Measurements from ENCODE around the gene ZXDC. TPM values are rescaled to one million over a fixed set of nuclear protein-coding genes. Genes with fewer than 3 reads are reported as not detected.

The ZXDC gene
- total and polyA plus RNA-seq, 11 donors, result 8.7 to 40.3 (median 19.3) TPM

DNA sequence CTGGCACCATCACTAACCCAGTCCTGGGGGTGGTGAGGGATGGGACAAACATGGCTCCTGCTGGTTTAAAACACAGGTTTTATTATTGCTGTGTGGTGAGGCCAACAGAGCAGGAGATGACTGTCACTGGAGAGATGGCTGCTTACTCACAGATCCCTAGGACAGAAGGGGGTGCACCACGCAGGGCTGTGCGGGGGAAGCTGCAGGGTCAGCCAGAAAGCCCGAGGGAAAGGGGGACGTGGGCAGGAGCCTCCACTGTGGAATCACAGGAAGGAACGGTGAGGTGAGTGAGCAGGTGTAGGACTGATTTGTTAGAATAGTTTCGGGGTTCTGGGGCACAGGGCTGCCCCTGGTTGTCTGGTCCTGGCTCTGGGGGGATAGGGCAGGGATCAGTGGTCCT, 73.5 kb downstream of the ZXDC start:
- H3K9me3 ChIP-seq, result no peaks in the 10 kb centered on the region
- H3K4me3 ChIP-seq, result no peak overlapping the region
- H3K27ac ChIP-seq, result no peak overlapping the region
- DNase-seq (no peak), ATAC-seq (no peak)
- WGBS, 4 donors, result 74 to 84% (median 78%) methylated on average over 6 of the region's 6 CpGs
- H3K27me3 ChIP-seq, result peaks cover 0 to 15% (median 0%) of the 10 kb centered on the region in 9 donors
- TF ChIP-seq, protein P1, sequence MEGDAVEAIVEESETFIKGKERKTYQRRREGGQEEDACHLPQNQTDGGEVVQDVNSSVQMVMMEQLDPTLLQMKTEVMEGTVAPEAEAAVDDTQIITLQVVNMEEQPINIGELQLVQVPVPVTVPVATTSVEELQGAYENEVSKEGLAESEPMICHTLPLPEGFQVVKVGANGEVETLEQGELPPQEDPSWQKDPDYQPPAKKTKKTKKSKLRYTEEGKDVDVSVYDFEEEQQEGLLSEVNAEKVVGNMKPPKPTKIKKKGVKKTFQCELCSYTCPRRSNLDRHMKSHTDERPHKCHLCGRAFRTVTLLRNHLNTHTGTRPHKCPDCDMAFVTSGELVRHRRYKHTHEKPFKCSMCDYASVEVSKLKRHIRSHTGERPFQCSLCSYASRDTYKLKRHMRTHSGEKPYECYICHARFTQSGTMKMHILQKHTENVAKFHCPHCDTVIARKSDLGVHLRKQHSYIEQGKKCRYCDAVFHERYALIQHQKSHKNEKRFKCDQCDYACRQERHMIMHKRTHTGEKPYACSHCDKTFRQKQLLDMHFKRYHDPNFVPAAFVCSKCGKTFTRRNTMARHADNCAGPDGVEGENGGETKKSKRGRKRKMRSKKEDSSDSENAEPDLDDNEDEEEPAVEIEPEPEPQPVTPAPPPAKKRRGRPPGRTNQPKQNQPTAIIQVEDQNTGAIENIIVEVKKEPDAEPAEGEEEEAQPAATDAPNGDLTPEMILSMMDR (IDR thresholded peaks at IDR 0.05), result no peak
- no peak for TF ChIP-seq POLR2A (IDR thresholded peaks at IDR 0.05)
- intact Hi-C loops (cut with DNase I), result no loop called here
- H3K4me1 ChIP-seq, result no peaks in the 10 kb centered on the region
- H3K36me3 ChIP-seq, result no peaks in the 10 kb centered on the region

DNA sequence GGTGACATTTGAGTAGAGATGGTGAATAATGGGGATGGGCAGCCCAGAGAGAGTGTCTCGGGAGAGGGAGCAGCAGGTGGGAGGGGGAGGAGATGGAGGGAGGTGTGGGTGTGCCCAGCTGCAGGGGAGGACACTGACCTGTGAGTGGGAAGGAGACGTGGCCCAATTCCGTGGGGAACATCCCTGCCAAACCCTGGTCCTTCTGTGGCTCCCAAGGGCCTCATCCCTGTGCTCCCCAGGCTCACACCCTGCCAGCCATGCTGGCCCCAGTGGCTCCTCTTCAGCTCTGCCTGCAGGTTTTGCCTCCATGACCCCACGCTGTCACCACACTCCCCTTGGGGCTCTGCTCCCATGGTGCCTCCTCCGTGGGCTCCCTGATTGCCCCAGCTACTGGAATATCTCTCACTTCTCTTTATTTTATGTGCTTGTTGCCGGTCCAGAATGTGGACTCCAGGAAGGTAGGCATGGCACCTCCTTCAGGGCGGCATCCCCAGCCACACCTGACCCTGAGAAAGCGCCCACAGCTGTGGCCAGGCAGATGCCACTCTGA, 74.0 kb downstream of the ZXDC start:
- H3K27ac ChIP-seq, result no peak overlapping the region
- peaks cover 0 to 13% (median 0%) of the 10 kb centered on the region in 9 donors for H3K27me3 ChIP-seq
- H3K4me1 ChIP-seq, result no peaks in the 10 kb centered on the region
- DNase-seq (no peak), ATAC-seq (no peak)
- TF ChIP-seq, protein P1 (IDR thresholded peaks at IDR 0.05), result no peak
- no peak for TF ChIP-seq POLR2A (IDR thresholded peaks at IDR 0.05)
- no peak overlapping the region for H3K4me3 ChIP-seq
- no peaks in the 10 kb centered on the region for H3K36me3 ChIP-seq
- intact Hi-C loops (cut with DNase I), result no loop called here
- 70 to 78% (median 74%) methylated on average over 8 of the region's 8 CpGs for WGBS, 4 donors
- no peaks in the 10 kb centered on the region for H3K9me3 ChIP-seq

DNA sequence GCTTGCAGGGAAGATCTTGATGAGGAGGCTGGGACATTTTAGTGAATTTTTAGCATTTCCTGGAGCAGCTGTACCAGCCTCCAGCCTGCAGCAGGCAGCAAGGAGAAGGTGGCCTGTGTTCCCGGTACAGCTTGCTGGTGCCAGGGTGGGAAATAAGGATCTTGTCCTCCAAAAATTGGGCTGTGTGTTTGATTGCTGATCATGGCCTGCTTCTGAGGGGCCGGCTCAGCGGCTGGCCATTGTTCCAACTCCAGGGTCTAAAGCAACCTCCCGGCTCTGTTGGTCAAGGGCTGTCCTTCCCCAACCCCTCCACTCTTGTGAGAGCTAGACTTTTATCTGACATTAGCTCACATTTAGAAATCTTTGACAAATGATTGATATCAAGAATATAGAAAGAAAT, 75.9 kb downstream of the ZXDC start:
- peaks cover 0 to 4% (median 0%) of the 10 kb centered on the region in 12 donors for H3K4me1 ChIP-seq
- intact Hi-C loops (cut with DNase I), result loop anchor here in 1 of 10 donors (10.0 kb wide), 1 partner anchor 65 kb away; no protein-coding TSS in a partner anchor
- no peak overlapping the region for H3K4me3 ChIP-seq
- no peaks in the 10 kb centered on the region for H3K36me3 ChIP-seq
- H3K27ac ChIP-seq, result peak overlapping the region in 1 of 12 donors; percentile 18
- H3K27me3 ChIP-seq, result peaks cover 0 to 14% (median 0%) of the 10 kb centered on the region in 9 donors
- ATAC-seq (no peak), DNase-seq (no peak)
- no peak for TF ChIP-seq POLR2A (IDR thresholded peaks at IDR 0.05)
- TF ChIP-seq, protein P1 (IDR thresholded peaks at IDR 0.05), result no peak
- no peaks in the 10 kb centered on the region for H3K9me3 ChIP-seq
- WGBS, 4 donors, result 86 to 94% (median 92%) methylated on average over 4 of the region's 4 CpGs

DNA sequence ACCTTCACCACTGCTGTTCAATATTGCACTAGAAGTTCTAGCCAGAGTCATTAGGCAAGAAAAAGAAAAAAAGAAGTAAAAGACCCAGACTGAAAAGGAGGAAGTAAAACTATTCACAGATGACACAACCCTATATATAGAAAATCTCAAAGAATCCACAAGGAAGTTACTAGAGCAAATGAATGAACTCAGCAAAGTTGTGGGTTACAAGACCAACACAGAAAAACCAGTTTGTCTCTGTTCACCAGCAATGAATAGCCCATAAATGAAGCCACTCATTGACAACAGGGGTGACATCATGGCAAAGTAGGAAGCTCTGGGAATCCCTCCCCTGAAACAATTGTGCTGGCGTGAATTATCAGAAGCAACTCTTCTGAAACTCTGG, 76.3 kb downstream of the ZXDC start:
- TF ChIP-seq POLR2A (IDR thresholded peaks at IDR 0.05), result no peak
- TF ChIP-seq, protein P1 (IDR thresholded peaks at IDR 0.05), result no peak
- intact Hi-C loops (cut with DNase I), result loop anchor here in 1 of 10 donors (10.0 kb wide), 1 partner anchor 65 kb away; no protein-coding TSS in a partner anchor
- ATAC-seq, result no peak
- Histone ChIP-seq H3K27ac (no peak overlapping the region), H3K36me3 (no peaks in the 10 kb centered on the region), H3K9me3 (no peaks in the 10 kb centered on the region), H3K27me3 (peaks cover 0 to 14% (median 0%) of the 10 kb centered on the region in 9 donors), H3K4me1 (peaks cover 0 to 8% (median 2%) of the 10 kb centered on the region in 12 donors), H3K4me3 (no peak overlapping the region)
- WGBS, 4 donors, result 63 to 80% (median 69%) methylated on average over 1 of the region's 1 CpG
- no peak for DNase-seq
